ENCODE data around the gene SDR39U1.

DNA sequence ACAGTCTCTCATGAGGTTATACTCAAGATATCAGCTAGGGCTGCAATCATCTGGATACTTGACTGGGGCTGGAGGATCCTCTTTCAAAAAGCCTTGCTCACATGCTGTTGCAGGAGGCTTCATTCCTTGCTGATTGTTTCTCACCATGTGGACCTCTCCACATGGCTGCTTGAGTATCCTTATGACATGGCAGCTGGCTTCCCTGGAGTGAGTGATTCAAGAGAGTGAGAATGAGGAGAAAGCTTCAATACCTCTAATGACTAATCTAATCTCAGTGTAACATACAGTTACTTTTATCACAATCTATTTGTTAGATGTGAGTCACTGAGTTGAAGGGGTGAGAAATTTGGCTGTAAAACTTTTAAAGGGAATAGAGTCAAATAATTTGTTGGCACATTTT is 14.4 kb upstream of the SDR39U1 start:
- TF ChIP-seq EZH2 (IDR thresholded peaks at IDR 0.05) (no peak), FOXP2 (optimal IDR thresholded peaks at IDR 0.05; ENCODE audit: control extremely low read depth, extremely low read length, insufficient read depth) (no peak)
